ENCODE results near the gene NELFB. TPM values are rescaled to one million over a fixed set of nuclear protein-coding genes. Genes with fewer than 3 reads are reported as not detected.

Gene NELFB
- total and polyA plus RNA-seq, 9 of the 15 experiments (the other 6 are each of a cell fraction or from before 2014, with no cell fraction given): 0.24 to 84.0 (median 29.7) TPM

DNA sequence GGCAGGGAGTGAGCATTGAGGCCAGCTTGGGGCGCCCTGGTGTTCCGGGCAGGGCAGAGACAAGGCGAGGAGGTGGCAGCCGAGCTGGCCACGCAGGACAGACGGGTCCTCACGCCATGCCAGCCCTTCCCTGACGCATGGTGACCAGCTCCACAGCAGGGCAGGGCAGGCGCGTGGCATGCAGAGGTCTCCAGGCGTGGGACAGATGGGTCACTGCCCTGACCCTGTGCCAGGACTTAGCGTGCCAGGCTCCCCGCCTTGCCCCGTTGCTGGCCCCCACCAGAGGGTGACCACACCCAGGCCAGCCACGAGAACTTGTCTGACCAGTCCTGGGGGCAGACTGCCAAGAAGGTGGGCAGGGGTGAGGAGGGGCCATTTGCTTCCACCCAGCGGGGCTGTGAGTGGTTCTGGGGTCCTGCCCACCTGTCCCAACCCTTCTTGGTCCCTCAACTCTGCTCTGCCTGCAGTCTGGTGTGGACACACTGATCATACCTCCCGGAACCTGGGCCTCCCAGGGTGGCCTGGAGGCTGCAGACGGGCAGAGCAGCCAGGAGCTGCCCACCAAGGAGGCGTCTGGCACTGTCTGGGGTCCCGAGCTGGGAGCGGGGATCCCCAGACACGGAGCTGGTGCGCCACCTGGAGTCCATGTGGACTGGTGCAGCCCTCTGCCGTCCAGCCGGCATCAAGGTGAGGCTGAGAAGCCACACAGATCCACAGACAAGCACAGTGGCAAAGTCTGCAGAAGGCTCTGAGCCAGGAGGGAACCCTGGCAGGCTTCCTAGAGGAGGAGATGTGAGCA lies 27.9 kb upstream of the NELFB start, which contains the start of gene RNF224 (continued):
- TF ChIP-seq SRSF7 (optimal IDR thresholded peaks at IDR 0.05; ENCODE audit: low read depth, low read length) (no peak), ZBTB33 (CRISPR knock-in tag; IDR thresholded peaks at IDR 0.05) (peak; percentile 73; the same call in 1 of the 2 replicates), NFATC3 (IDR thresholded peaks at IDR 0.05) (no peak), TRIM28 (IDR thresholded peaks at IDR 0.05) (no peak), ATF4 (CRISPR knock-in tag; IDR thresholded peaks at IDR 0.05) (peak; percentile 26; the same call in 1 of the 2 replicates), EP300 (IDR thresholded peaks at IDR 0.05; ENCODE audit: low read length) (no peak), CAMTA2 (CRISPR knock-in tag; conservative IDR thresholded peaks at IDR 0.05) (no peak), MXI1 (IDR thresholded peaks at IDR 0.05; ENCODE audit: low read depth, low read length) (no peak), CBX8 (IDR thresholded peaks at IDR 0.05; ENCODE audit: borderline replicate concordance, extremely low read depth, low read depth, low read length, poor library complexity, severe bottlenecking) (no peak), PTRF (tag; IDR thresholded peaks at IDR 0.05) (no peak), SIN3B (IDR thresholded peaks at IDR 0.05; ENCODE audit: low read depth) (no peak), BDP1 (IDR thresholded peaks at IDR 0.05; ENCODE audit: insufficient read depth, insufficient read length) (no peak), ZNF589 (CRISPR knock-in tag; IDR thresholded peaks at IDR 0.05; ENCODE audit: low read depth) (no peak), GTF2A2 (tag; IDR thresholded peaks at IDR 0.05) (no peak), POLR2H (tag; IDR thresholded peaks at IDR 0.05; ENCODE audit: low read depth) (no peak), ZNF140 (CRISPR knock-in tag; IDR thresholded peaks at IDR 0.05) (no peak), ZNF3 (CRISPR knock-in tag; IDR thresholded peaks at IDR 0.05) (no peak), MCM3 (IDR thresholded peaks at IDR 0.05) (no peak)
- TF ChIP-seq, protein P1, sequence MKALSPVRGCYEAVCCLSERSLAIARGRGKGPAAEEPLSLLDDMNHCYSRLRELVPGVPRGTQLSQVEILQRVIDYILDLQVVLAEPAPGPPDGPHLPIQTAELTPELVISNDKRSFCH (CRISPR knock-in tag; IDR thresholded peaks at IDR 0.05): no peak
- TF ChIP-seq, protein P1 (tag; IDR thresholded peaks at IDR 0.05): 0 out of 2 replicates have a peak, but pooled peaks have one; percentile 14
